Right hindlimb (tissue), 1 donor: ENCODE data around the gene ENKD1.
"Not testable (repeated sequence)": the region's sequence is repeated elsewhere in the genome, so short reads cannot be mapped to it uniquely, and the experiment has no call there.

Experiments used
- DNase-seq: peaks from one replicate; pipeline ENCODE4 v3.0.0-alpha.2; 2018

Gene ENKD1, protein sequence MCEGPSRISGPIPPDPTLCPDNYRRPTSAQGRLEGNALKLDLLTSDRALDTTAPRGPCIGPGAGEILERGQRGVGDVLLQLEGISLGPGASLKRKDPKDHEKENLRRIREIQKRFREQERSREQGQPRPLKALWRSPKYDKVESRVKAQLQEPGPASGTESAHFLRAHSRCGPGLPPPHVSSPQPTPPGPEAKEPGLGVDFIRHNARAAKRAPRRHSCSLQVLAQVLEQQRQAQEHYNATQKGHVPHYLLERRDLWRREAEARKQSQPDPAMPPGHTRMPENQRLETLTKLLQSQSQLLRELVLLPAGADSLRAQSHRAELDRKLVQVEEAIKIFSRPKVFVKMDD

DNA sequence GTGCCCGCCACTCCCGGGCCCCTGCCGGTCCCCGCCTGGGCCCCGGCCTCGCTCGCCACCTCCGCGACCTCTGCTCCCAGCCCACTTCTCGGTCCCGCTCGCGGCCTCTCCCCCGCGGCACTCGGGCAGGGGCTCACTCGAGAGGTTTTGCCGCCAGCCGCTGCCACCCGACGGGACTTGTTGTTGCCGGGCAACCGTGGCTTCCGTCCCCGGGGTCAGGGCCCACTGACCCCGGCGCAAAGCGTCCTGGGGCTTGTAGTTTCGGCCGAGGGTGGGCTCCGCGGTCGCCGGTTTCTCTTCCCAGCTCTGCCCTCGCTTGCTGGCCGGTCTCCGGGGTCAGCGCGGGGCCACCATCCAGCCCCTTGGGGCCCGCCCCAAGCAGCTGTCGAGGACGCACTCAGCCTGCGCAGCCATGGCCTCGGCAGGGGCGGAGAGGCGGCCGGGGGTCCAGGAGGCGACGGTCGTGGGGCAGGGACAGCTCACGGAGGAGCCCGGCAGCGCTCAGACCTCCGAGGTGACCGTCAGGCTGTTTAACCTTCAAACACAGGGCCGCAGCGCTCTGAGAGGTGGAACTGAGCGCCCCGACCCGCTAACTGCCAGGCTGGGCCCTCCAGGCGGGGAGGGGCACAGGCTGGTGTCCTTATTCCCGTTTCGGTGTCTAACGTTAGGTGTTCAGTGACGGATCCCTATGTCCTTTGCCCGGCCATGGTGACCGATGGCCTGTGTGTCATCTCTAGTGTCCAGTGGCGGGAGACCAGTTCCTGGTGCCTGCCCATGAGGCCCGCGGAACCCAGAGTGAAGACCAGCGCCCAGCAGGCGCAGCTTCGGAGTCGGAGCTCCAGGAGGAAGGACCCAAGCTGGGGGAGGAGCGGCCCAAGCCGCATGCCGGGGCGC, at the start of gene ENKD1, which contains the start of gene C16orf86:
Gene ENKD1 (minus strand): TSS at position 192 of the 894 bp plus-strand sequence. CDS start 308 bp downstream, outside the sequence.
Gene C16orf86 (plus strand): TSS at position 256 of the 894 bp plus-strand sequence. CDS start 157 bp downstream, at position 413.
- peak; percentile 90 for DNase-seq

DNA sequence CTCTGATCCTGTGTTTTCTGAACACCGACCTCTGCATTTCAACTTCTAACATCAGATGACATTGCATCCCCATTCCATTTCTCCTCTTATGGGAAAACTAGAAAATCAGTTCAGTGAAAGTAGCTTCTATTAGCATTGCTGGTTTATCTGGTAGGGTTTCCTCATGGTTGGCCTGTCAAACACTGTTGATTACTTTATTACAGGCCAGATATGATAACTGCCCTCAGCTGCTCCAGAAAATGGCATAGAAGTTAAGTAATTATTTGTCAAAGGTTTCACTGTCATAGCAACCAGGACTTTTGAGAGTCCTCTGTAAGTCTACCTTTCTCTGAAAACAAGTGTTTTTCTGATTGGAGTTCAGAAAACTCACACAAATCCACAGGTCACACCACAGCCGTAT, 49.5 kb upstream of the ENKD1 start:
- no peak for DNase-seq

DNA sequence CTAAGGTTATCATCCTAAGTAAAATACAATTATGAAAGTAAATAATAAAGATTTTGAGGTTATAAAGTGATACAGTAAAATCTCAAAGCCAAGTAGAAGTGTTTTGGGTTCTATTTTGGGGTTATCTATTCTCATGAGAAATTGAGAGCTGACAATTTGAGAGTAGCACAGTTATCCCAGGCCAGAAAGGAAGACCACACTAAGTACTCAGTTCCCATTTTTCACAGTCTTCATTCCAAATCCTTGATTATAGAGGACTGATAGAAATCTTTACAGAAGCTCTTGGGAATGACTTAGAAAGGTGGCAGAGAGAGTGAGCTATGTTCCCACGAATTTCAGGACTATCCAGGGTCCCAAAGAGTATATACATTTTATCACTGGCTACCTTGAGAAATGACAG, 48.0 kb upstream of the ENKD1 start:
- no peak for DNase-seq

DNA sequence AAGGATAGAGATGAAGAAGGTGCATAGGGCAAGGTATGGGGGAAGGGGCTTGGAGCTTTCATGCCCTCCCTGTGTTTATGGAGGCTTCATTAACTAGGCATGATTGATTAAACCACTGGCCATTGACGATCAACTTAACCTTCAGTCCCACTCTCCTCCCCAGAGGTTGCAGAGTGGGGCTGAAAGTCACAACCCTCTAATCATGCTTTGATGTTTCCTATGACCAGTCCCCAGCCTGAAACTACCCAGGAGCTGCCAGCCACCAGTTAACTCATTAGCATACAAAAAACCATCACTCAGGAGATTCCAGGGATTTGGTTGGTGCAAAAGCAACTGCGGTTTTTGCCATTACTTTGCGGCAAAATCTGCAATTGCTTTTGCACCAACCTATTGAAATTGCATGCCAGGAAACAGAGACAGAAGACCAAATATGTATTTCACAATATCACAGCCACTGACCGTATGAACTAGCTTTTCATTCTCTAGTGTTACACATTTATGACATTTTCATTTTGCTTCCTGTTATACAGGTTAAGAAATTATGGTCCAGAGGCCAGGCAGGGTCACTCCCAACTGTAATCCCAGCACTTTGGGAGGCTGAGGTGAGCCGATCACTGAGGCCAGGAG, 47.2 kb upstream of the ENKD1 start:
- no peak for DNase-seq

DNA sequence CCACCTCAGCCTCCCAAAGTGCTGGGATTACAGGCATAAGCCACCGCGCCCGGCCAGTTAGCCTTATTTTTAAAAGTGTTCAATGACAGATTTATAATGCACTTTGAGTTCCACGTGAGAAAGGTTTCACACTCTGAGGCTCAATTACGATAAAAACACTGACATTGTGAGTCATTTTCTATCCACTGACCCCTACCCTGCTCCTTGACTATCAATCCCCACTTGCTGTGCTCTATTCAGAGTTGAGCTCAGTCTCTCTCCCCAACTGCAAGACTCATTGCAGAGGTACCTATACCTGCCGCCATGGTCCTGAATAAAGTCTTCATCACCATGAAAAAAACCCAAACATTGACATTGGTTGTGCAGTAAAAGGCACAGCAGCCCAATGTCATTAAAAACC, 44.1 kb upstream of the ENKD1 start:
- no peak for DNase-seq

DNA sequence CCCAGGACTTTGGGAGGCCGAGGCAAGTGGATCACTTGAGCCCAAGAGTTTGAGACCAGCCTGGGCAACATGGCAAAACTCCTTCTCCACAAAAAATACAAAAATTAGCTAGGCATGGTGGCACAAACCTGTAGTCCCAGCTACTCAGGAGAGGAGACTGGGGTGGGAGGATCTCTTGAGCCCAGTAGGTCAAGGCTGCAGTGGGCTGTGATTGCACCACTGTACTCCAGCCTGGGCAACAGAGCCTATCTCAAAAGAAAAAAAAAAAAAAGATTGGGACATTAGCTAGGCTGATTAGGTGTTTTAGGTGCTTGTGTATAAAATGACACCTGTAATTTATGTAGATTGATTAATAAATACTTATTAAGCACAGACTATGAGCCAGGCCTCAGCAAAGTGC, 42.5 kb upstream of the ENKD1 start:
- DNase-seq, result no peak

DNA sequence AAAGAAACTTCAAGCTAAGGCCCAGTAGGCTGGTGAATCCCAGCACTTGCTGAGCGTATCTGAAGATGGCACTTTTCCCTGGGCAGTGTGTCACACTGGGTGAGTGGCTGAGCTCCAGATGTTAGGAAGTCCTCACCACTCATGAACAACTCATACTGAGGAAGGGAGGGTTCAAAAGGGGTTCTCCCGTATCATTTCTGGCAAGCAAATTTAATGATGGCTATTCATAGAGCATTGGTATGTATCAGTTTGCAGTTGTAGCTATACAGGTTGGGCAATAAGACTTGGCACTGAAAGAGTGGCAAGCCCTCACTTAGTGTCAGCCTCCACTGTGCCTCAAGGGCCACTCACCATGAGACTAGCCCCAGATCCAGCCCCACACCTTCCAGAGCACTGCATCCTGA, 41.8 kb upstream of the ENKD1 start:
- no peak for DNase-seq

DNA sequence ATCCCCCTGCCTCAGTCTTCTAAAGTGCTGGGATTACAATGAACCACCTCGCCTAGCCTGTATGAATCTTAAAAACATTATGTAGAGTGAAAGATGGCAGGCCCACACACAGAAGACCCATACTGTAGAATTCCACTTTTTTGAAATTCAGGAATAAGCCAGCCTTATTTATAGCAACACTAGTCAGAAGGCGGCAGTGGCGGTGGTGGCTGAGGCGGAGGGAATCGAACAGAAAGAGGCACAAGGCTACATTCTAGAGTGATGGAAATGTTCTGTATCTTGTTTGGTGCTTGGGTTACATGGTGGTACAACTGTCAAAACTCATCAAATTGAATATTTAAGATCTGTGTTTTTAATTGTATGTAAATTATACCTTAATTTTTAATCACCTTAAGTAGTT, 41.2 kb upstream of the ENKD1 start:
- no peak for DNase-seq

DNA sequence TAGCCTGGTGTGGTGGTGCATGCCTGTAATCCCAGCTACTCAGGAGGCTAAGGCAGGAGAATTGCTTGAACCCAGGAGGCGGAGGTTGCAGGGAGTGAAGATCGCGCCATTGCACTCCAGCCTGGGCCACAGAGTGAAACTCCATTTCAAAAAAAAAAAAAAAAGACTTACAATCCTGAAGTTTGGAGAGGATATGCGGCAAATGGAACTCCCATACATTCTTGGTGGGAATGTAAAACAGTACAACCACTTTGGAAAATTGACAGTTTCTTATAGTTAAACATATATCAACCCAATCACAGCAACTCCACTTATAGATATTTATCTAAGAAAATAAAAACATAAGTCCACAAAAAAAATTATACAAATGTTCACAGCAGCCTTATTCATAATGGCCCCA, 40.7 kb upstream of the ENKD1 start:
- DNase-seq, result no peak

DNA sequence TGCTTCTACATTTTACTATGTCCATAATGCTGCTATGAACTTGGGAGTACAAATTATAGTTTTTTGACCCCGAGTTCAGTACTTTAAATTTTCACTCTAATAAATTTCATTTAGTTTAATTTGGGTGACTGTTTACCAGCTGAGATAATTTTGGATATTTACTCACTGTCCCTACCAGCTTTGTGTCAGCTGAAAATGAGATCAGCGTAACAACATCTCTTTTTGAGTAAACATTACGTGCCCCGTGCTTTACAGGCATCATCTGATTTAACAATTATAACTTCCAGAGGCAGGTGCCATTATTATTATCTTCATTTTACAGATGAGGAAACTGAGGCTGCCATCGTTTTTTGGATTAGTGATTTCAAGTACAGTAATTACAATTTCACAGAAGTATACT, 37.6 kb upstream of the ENKD1 start:
- DNase-seq, result no peak

DNA sequence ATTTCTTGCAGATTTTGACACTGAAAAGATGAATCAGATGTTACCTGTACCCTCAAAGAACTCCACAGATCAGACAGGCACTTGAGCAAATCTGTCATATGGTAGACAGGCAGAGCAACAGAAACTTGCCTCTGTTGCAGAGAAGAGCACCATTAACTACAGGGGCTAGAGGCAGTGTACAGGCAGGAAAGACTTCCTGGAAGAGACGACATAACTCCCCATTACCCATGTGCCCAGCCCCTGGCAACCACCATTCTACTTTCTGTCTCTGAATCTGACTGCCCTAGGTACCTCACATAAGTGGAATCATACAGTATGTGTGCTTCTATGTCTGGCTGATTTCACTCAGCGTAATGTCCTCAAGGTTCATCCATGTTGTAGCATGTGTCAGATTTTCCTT, 37.1 kb upstream of the ENKD1 start:
- DNase-seq, result no peak

DNA sequence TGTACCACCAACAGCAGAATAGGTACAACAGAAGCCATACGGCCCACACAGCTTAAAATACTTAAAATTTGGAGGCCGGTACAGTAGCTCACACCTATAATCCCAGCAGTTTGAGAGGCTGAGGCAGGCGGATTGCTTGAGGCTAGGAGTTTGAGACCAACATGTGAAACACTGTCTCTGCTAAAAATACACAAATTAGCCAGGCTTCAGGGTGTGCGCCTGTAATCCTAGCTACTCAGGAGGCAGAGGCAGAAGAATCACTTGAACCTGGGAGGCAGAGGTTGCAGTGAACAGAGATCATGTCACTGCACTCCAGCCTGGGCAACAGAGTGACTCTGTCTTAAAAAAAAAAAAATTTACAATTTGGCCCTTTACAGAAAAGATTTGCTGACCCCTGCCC, 35.6 kb upstream of the ENKD1 start:
- DNase-seq, result no peak

DNA sequence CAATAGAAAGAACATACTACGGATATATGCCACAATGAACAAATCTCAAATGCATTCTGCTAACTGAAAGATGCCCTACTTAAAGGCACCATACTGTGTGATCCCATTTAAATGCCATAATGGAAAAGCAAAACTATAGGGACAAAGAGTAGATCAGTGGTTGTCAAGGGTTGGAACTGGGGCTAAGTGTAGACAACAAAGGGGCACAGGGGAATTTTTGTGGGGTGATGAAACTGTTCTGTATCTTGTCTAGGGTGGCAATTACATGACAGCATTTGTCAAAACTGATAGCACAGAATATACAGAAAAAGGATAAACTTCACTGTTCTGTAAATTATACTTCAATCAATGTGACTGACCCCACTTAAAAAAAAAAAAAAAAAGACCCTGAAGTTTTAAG, 34.9 kb upstream of the ENKD1 start:
- no peak for DNase-seq

DNA sequence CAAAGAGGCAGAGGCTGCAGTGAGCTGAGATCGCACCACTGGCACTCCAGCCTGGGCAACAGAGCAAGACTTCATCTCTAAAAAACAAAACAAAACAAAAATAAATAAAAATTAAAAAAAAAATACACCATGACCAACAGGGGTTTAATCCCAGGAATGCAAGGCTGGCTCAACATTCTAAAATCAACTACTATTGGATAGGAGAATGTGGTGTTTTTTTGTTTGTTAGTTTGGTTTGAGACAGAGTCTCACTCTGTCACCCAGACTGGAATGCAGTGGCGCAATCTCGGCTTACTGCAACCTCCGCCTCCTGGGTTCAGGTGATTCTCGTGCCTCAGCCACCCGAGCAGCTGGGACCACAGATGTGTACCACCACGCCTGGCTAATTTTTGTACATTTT, 32.7 kb upstream of the ENKD1 start:
- DNase-seq, result no peak

DNA sequence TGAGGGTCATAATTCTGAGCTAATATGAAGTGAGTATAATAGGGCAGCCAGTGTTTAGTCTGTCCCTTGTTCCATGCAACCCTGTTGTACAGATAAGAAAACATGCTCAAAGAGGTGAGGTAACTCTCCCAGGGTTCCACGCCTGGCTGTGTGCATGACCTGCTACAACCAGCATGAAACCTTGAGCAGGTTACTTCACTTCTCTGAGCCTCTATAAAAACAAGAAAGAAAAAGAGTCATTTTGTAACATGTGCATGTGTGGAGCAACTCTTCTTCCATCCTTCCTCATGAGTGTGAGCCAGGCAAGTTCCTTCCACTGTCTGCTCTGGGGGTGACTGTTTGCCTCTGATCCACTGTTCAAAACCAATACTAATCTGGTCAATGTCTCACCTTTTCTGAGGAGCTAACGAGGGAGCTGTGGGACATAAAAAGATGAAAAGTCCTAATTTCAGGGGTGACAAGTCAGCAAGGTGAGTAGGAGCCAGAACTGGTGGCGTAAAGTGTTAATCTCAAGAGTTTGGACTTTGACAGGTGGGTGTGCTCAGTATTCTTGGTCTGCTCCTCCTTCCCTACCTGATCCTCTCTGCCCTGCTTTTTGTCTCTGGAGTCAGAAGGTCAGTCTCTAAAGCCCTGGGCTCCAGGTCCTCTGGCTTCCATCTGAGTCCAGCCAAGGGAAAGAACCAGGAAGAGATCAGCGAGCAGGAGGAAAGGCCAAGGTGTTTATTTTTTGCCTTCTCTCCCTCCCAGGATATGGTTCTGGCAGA, 31.1 kb upstream of the ENKD1 start:
- no peak for DNase-seq

DNA sequence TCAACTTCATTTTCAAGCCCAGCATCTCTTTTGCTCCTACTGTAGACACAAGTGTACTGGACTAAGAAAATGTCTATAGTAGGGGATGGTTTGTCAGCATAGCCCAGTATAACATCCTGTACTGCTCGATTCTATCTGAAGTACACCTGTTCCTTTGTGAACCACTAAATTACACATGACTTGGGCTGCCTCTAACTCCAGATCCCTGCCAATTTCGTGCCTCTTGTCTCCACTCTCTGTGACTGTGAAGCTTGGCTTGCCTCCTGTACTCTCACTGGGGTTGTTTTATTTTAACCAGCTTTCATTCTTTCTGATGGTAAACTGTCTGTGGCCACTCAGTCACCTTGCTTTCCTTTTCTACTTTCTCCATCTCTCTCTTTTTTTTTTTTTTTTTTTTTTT, 28.1 kb upstream of the ENKD1 start:
- DNase-seq, result no peak

DNA sequence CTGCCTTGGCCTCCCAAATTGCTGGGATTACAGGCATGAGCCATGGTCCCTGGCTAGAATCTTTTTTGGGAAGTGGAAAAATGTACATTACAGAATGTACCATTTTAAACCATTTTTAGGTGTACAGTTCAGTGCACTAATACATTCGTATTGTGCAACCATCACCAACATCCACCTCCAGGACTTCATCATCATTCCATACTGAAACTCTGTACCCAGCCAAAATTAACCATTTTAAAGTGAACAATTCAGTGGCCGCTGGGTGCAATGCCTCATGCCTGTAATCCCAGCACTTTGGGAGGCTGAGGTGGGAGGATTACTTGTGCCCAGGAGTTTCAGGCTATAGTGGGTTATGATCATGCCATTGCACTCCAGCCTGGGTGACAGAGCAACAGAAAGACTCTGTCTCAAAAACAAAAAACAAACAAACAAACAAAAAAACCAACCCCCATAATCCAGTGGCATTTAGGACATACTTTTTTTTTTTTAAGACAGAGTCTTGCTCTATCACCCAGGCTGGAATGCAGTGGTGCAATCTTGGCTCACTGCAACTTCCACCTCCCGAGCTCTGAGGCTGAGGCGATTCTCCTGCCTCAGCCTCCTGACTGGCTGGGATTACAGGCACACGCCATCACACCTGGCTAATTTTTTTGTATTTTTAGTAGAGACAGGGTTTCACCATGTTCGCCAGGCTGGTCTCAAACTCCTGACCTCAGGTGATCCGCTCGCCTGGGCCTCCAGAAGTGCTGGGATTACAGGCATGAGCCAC, 27.2 kb upstream of the ENKD1 start:
- not testable (repeated sequence) for DNase-seq

DNA sequence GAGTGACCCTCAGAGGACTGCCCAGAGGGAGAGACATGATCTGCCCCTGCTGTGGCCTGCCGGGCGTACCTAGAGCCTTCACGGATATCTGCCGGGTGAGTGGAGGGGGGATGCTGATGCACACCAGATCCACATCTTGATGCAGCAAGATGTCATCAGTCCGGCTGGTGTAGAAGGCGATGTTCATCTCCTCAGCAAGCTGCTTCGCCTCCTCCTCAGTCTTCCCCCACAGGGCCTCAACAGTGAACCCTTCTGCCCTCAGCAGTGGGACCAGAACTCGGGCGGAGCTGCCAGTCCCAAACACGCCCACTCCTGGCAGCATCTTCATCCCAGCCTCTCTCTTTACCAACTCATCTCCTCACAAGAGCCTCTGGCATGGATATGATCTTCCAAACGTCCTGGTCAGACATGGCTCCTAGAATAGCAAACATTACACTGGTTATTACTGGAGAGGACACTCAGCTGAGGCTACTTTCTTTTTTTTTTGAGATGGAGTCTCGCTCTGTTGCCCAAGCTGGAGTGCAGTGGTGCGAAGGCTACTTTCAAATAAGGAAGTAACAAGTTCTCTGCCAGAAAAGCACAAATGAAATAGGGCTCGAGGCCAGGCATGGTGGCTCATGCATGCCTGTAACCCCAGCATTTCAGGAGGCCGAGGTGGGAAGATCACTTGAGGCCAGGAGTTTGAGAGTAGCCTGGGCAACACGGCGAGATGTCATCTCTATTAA, 19.0 kb upstream of the ENKD1 start:
- no peak for DNase-seq

DNA sequence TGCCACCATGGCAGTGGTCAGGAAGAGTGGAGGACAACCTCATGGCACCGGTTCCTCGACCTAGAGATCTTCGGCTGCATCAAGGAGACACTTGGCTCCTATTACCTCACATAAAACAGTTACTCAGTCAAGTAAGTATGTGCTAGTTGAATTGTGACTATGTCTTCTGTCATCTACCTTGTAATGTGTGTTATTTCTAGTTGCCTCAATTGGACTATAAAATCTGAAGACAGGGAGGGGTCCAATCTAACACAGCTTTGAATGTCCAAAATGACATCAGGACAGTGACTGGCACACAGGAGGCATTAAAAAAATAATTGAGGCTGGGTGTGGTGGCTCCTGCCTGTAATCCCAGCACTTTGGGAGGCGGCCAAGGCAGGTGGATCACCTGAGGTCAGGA, 17.2 kb upstream of the ENKD1 start:
- DNase-seq, result no peak

DNA sequence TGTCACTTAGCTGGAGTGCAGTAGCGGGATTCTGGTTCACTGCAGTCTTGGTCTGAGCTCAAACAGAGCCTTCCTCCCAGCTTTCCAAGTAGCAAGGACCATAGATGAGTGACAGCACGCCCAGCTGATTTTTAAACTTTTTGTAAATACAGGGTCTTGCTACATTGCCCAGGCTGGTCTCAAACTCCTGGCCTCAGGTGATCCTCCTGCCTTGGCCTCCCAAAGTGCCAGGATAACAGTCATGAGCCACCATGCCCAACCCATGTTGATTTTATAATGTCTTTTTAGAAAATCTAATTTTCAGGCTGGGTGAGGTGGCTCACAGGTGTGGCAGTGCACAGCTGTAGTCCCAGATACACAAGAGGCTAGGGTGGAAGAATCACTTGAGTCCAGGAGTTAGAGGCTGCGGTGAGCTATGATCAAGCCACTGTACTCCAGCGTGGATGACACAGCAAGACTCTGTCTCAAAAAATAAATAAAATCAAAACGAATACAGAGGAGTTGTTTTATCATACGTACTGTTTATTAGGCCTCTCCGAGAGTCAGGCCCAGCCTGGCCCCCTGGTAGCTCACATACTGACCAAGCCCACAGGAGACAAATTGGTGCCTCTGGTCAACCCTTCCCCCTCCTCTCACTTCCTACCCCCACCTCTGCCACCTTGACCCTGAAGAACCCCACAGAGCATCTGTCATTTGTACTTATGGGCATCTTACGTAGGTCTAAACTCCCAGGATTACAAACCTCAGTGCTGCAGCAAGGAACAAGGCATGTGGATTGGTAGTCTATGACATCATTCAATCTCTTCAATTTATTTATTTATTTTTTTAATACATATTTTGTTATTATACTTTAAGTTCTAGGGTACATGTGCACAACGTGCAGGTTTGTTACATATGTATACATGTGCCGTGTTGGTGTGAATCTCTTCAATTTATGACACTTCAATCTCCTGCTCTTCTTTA, 13.7 kb upstream of the ENKD1 start:
- no peak for DNase-seq
